Stimulated activated CD8-positive, alpha-beta memory T cell treated with anti-CD3 and anti-CD28 coated beads, Interleukin-2, amount 100 ng/mL, for 48 hours (primary cell): ENCODE data around the gene ZNF24.

Experiments used
- DNase-seq, 2 donors: peaks; one replicate each; pipeline ENCODE4 v3.0.0-alpha.2; 2020; ENCODE audit warnings: low read depth in 2 of 2

Gene ZNF24

DNA sequence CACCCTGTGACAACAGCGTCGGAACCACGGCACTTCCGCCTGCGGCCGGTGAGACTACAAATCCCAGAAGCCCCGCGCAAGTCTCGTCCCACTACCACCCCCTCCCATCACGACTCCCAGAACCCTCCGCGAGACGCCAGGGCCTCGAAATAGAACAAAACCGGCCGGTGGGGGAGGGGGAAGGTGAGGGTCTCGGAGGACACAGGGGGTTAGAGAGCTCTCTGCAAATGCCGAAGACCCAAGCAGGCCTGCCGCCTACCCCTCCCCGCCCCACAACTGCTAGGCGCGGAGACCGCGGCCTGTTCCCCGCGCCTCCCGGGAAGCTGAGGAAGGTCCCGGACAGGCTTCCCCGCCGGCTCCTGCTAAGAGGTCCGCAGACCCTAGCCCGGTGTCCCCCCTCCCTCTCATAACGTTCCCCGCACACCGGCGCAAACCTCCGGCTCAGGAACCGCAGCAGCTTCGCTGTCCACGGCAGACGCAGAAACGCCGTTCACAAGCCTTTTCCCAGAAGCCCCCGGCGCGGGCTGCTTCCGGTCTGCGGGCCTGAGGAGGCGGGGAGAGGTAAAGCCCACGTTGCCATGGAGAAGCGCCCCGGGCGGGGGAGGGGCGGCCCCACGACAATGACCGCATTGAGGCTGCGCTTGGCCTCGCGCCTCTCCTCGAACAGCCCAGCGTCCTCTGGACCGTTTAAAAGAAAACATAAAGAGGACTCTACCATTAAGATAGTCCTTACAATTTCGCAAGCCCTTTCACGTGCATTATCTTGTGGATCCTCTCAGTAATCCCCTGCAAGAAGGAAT is at the start of gene ZNF24:
TSS of gene ZNF24 (minus strand) at position 485 of the 800 bp plus-strand sequence. CDS start 3,770 bp downstream, outside the sequence.
- peak; percentile 89 to 90 for DNase-seq

- DNase-seq, result no peak
Observed at GRCh38 chr18:35393716-35394115, 49.5 kb upstream of the ZNF24 start.

DNA sequence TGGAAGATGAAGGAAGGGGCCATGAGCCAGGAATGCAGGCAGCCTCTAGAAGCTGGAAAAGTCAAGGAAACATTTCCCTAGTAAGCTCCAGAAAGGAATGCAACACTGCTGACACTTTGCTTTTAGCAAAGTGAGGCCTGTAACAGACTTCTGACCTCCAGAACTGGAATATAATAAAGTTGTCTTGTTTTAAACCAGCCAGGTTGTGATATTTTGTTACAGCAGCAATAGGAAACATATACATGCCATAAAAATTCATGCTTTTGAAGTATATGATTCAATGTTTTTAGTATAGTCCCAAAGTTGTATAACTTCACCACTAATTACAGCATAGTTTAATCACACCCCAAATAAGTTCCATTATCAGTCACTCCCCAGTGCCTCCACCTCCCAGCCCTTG is 48.2 kb upstream of the ZNF24 start:
- no peak for DNase-seq

- no peak for DNase-seq
Observed at GRCh38 chr18:35390951-35391700, 46.9 kb upstream of the ZNF24 start.

- DNase-seq, result no peak
Observed at GRCh38 chr18:35389095-35389618, 44.9 kb upstream of the ZNF24 start.

DNA sequence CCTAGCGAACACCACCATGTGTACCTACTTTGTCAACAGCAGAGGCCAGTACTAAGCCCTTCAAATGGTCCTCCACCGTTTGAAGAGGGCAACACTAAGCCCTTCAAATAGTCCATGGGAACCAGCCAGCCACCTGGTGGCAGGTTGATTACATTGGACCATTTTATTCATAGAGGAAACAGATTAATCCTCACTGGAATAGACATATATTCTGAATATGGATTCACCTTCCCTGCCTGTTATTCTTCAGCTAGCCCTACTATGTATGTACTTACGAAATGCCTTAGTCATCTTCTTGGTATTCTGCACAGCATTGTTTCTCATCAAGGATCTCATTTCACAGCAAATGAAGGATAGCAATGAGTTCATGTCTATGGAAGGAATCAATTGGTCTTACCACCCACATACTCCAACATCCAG is 42.9 kb upstream of the ZNF24 start:
- DNase-seq, result no peak

DNA sequence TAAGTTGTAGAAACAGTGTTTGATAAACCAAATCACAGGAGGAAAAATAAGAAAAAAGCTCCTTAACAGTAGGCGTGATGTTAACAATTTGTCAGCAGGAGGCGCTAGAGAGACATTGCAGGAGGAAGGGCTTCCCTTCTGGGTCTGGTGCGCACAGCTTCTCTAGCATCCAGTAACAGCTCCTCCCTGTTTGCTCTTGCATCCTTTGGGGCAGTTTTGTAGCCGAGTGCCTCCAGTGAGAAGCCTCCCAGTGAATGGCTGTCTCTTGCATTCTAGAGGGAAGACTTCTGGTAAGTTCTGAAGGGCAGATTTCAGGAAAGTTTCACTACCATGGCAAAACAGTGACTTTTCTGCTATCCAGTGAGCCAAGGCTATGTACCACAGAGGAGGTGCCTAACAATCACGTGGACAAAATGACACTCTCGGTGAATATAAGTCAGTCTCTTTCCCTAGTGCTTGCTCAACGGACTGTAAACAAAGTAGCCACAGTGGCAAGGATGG is 42.4 kb upstream of the ZNF24 start:
- DNase-seq, result peak in 1 of 2 donors; percentile 27

DNA sequence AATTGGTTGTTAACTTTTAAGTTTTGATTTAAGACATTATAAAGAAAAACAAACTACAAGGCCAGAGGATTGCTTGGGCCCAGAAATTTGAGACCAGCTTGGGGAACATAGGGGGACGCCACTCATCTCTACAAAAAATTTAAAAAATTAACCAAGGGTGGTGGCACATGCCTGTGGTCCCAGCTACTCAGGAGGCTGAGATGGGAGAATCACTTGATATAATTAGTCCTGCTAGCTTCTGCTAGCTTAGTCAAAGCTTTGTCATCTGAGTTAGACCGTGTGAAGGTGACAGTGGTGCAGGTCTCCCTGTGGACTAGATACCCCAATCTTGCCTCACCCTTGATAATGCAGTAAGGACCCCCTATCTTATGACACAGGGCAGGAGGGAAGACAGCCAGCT is 38.9 kb upstream of the ZNF24 start:
- no peak for DNase-seq

DNA sequence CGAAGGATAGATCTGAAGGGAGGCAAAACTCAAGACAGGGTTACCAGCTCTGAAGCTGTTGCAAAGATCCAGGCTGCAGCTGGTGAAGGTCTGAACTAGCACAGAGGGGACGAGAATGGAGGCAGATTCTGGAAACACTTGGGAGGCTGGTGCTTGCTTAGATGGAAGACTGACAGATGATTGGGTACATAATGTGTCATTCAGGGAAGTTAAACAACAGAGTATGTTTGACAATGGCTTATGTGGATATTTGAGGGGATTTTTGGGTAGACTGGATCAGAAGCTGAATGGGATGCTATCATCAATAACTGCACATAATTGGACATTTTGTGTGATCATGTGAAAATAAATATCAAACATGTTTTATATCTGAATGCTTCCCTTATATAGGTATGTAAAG is 35.2 kb upstream of the ZNF24 start:
- no peak for DNase-seq

GRCh38 chr18:35378574-35378896 is 34.3 kb upstream of the ZNF24 start:
- DNase-seq, result no peak

- no peak for DNase-seq
Observed at GRCh38 chr18:35377875-35378573, 33.8 kb upstream of the ZNF24 start.

DNA sequence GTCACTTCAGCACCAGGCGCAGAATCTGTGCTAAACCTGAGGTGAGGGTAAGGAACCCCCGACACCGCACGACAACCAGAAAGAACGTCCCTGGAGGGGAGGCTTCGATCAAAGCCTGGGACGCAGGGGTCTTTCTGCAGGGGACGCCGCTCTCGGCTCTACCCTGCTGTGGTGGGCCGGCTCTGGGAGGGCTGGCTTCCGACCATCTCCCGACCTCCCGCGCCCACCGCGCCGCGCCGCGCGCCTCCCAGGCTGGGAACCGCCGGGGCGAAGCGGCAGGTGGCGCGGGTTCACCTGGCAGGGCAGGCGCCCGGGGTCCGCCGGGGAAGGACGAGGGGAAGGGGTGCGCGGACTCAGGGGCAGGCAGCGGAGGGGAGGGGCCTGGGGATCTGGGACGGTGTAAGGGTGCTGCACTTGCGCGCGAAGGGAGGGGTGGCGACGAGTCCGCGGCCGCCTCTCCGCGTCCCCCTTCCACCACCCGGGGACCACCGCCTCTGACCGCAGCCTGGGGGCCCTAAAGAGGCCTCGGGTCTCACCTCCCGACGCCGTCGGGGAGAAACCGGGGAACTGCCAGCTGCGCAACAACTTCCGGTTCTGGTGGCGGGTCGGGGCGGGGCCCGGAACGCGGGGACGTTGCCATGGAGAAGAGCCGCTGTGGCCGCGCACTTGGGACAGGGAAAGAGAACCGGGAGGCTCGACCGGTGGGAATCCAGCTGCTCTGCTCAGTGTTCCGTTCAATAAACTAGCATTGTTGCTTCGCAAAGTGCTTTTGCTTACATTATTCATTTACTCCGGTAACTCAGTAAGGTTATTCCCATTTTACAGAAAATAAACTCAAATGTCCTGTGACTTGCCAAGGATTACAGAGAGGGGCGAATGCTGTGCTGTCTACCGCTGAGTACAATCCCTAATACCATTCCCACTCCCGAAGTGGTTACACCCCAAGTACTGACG is 32.8 kb upstream of the ZNF24 start, which contains the start of gene ZNF396:
TSS of gene ZNF396 (minus strand) at position 596 of the 954 bp plus-strand sequence. CDS start 3,045 bp downstream, outside the sequence.
- DNase-seq, result peak; percentile 52 to 62

- peak in 1 of 2 donors; percentile 2 for DNase-seq
Observed at GRCh38 chr18:35376393-35376741, 32.1 kb upstream of the ZNF24 start.

DNA sequence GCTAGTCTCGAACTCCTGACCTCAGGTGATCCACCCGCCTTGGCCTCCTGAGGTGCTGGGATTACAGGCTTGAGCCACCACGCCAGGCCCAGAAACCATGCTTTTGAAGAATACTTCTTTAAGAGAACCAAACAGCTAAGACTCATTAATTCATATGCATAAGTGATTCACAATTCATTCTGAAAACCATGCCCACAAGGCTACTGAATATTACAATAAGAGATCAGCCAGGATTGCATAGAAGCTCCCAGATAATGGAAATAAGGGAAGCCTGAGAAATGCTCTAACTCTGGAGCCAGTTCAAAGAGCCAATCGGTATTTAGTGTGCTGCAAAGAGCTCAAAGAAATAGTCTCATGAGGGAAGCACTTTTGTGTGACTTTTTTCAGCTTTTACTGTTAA is 30.5 kb upstream of the ZNF24 start:
- DNase-seq, result no peak

GRCh38 chr18:35371412-35372195 is 27.4 kb upstream of the ZNF24 start:
- DNase-seq, result no peak

- DNase-seq, result no peak
Observed at GRCh38 chr18:35369126-35369525, 24.9 kb upstream of the ZNF24 start.

GRCh38 chr18:35368595-35368994 is 24.4 kb upstream of the ZNF24 start:
- no peak for DNase-seq

- no peak for DNase-seq
Observed at GRCh38 chr18:35362531-35362930, 18.3 kb upstream of the ZNF24 start.

GRCh38 chr18:35361570-35362321 is 17.5 kb upstream of the ZNF24 start:
- no peak for DNase-seq
